Fibroblast of upper back skin (primary cell): Measurements from ENCODE around the gene ARNT2.
A peak's percentile ranks its signal among the peaks of the same experiment; 100 is the strongest.
"Not testable (repeated sequence)": the region's sequence is repeated elsewhere in the genome, so short reads cannot be mapped to it uniquely, and the experiment has no call there.

Experiments used
- DNase-seq: peaks from one replicate; pipeline ENCODE4 v3.0.0-alpha.2; 2013

ARNT2 gene

GRCh38 chr15:80404057-80404760 lies at the start of gene ARNT2:
Gene ARNT2 (plus strand): TSS chr15:80404382. CDS start chr15:80404516, 134 bp downstream.
- DNase-seq = peak; percentile 42

DNA sequence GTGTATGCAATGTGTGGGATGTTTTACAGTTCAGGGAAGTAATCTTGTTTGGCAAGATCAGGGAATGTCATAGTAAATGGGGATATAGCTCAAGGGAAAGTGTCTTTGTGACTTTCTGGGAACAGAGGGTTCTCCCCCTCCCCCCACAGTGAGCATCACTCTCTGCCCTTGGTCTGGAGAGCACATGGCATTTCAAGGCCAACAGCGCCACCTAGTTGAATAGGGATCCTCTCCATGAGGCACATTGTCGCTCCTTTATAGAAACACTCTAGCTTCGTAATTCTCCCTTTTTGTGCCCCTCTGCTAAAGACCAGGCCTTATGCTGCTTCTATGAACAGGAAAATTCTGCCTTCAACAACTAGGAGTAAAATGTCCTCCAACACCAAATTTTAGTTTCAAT lies 37.1 kb upstream of the ARNT2 start:
- DNase-seq = peak; percentile 5

DNA sequence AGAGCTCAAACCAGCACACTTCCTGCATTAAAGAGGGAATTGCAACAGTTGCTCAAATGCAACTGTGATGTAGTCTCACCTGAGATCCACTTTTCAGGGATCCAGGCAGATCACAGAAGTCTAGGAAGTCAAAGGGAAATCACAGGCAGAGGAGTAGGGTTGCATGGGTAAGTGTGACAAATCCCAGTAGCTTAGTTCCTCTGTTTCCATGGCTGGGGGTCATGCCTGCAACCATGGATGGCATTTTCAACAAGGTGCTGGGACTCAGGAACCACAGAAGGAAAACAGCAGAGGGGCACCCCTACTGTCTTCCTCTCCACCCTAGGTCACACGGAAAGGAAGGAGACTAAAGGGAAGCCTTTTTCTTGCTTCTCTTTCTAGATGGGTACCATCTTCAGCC lies 36.5 kb upstream of the ARNT2 start:
- DNase-seq = no peak

DNA sequence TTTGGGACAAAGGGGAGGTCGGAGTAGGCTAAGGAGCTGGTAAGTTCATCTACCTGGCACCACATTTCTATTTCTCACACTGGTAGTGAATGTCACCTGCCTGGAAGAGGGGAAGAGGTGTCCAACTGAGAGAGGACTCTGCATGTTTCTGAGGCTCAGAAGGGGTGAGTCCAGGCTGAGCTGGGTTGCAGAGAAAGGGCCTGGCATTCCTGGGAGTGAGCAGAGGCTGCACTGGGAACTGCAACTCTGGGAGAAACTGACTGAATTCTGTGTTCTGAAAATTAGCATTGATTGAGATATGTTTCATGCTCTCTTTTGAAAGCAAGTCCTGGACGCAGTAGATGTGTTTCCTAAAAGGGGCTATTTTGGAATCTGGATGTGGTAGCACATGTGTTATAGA lies 32.3 kb upstream of the ARNT2 start:
- no peak for DNase-seq

DNA sequence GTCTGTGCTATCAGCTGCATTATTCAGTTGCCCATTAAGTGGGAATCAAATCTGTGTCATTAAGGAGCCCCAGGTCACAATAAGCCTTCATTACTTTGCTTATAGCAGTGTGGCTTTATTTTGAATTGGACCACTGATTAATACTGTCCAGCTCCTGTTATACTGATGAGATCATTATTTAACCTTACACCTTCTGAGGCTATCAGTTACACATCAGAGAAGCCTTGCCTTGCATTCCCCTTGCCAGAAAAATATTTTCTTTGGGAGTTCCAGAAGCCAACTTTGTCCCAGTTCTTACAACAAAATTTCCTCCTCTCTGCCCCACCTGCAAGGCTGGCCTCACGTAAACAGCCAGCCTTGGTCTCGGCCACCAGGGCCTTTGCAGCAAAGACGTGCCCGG lies 29.7 kb upstream of the ARNT2 start:
- DNase-seq = no peak

DNA sequence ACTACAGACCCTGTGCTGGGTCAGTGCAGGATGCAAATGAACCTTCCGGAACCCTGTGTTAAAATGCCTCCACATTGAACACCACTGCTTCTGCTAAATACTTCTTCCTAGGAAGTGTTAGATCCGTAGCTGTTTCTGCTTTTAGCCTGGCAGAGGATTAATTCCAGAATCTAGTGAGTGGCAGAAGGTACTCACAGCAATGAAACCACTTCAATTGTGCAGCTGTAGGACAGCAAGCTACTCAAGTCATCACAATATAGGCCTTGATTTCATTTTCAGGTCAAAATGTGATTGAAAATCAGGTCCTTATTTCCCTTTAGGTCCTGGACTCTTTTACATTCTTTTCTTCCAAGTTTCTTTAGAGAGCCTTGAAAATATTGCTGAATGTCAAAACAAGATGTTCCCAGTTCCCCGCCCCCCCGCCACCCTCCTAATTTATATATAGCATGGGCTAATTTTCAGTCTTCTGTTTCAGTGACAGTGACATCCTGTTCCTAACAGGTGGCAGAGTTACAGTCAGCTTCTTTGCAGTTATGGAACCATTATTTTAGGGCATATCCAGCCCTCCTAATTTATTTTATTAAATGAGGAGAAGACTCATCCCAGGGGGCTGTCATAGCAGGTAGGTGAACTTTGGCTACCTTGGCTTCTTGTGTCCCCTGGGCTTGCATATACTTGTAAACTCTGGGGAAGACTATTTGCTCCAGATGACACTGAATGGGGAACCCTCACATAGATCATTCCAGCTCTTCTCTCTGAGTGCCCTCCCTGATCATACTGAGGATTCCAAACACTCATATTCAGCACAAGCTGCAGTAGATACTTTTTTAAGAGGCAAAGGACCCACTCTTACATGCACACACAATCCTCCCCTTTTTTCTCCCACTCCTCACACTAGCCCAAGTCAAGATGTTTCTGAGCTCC lies 28.0 kb upstream of the ARNT2 start:
- DNase-seq = no peak

- DNase-seq = no peak
Measured at GRCh38 chr15:80379693-80380092, 24.5 kb upstream of the ARNT2 start.

DNA sequence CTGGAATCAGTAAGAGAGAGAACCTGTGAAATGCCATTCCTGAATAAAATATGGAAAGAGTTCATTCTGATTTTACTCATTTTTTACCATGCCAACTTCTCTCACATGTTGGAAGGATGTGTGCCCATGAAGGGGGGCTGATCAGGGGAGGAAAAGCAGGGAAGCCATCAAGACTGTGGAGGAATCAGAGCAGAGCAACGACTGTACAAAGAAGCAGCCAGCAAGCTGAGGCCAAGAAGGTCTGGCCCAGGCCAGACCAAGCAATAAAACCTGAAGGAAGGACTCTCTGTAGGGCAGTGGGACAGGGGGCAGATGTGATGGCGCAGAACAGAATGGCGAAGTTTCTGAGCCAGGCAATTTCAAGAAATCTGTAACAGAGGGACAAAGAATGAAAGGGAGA lies 24.0 kb upstream of the ARNT2 start:
- DNase-seq = no peak

DNA sequence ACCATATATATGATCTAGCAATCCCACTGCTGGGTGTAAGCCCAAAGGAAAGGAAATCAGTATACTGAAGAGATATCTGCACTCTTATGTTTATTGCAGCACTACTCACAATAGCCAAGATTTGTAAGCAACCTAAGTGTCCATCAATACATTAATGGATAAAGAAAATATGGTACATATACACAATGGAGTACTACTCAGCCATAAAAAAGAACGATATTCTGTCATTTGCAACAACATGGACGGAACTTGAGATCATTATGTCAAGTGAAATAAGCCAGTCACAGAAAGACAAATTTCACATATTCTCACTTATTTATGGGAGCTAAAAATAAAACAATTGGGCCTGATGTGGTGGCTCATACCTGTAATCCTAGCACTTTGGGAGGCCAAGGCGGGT lies 21.9 kb upstream of the ARNT2 start:
- no peak for DNase-seq

DNA sequence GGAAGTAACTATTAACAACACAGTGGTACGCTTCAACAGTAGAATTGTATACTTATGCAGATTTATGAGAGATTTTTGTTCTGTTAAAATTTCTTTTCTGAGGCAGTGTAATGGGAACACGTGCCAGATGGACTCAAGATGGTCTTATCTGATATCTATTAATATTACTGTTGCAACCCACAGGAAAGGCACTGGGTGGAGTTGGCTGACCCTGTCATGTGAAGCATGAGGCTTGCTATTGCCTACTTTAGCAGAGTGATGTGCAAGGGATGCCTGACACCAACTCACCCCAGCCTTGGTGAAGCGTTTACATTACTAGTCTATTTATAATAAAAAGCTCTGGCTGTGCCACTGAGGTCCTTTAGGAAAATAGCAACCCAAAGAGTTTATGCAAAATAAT lies 19.8 kb upstream of the ARNT2 start:
- no peak for DNase-seq

DNA sequence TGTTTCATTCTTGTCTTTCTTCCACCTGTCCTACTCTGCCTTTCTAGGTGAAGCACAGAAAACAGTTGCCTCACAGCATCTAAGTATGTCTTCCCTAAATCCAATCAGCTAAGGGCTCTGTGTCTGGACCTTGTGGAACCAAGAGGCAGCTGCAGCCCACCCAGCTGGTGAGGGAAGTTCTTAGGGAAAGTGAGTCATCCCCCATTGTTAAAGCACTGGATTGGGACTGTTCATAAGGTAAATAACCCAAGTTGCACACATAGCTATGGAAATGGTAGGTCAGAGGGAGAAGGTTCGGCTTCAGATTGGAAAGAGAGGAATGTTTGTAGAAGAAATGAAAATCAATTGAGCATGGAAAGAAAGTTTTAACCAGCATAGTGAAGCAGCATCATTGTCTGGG lies 18.0 kb upstream of the ARNT2 start:
- no peak for DNase-seq

GRCh38 chr15:80388326-80388725 lies 15.9 kb upstream of the ARNT2 start:
- no peak for DNase-seq

DNA sequence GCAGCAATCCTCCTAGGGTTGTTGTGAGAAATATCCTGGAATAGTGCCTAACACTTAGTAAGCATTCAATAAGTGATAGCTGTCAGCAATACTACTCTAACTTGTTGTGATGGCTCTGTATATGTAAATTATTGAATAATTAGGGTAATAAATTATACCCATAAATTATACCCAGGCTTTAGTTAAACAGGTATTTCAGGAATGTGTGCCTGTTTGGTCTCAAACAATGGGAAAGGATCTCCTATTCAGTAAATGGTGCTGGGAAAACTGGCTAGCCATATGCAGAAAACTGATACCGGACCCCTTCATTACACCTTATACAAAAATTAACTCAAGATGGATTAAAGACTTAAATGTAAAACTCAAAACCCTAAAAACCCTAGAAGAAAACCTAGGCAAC lies 14.8 kb upstream of the ARNT2 start:
- DNase-seq = no peak

- not testable (repeated sequence) for DNase-seq
Measured at GRCh38 chr15:80390942-80391341, 13.2 kb upstream of the ARNT2 start.

DNA sequence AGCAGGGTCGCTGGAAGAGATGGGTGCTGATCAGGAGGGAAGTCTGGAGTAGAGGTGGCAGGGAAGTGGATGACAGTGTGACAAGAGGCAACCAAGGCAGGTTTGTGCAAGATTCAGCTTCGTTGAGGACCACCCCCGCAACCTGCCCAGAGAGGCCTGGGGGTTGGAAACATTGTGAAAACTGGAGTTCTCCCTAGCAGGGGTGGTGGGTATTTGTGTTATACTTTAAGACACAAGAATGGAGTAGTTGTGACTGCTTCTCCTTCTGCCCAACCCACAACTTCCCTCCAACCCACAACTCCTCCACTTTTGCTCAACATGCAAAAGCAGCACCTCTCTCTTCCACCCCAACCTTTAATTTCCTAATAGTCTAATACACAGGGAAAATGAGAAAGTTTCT lies 8.6 kb upstream of the ARNT2 start:
- no peak for DNase-seq

- DNase-seq = no peak
Measured at GRCh38 chr15:80396096-80396495, 8.1 kb upstream of the ARNT2 start.

GRCh38 chr15:80399508-80399907 lies 4.7 kb upstream of the ARNT2 start:
- DNase-seq = no peak

GRCh38 chr15:80401456-80401855 lies 2.7 kb upstream of the ARNT2 start:
- no peak for DNase-seq

GRCh38 chr15:80402339-80402738 lies 1.8 kb upstream of the ARNT2 start:
- no peak for DNase-seq

GRCh38 chr15:80403712-80404056 lies 498 bp upstream of the ARNT2 start:
- no peak for DNase-seq

GRCh38 chr15:80404761-80405553 lies 775 bp downstream of the ARNT2 start:
- DNase-seq = peak; percentile 20

- DNase-seq = no peak
Measured at GRCh38 chr15:80405554-80405850, 1.3 kb downstream of the ARNT2 start.

DNA sequence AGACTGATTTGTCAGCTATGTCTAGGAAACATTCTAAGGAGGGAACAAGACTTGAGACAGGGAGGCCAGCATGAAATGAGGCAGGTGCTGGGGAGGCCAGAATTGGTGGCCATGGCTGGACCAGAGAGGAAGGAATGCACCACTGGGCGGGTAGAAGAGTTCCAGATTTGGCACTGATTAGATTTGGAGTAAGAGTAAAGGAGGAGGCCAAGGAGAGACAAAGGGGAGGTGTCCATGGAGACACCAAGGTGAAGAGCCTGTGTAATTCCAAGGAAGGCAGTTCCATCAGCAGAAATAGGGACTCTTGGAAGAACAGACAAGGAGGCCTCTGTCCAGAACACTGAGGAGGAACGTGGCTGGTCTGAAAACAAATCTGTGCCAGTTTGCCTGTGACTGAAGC lies 1.8 kb downstream of the ARNT2 start:
- DNase-seq = no peak

DNA sequence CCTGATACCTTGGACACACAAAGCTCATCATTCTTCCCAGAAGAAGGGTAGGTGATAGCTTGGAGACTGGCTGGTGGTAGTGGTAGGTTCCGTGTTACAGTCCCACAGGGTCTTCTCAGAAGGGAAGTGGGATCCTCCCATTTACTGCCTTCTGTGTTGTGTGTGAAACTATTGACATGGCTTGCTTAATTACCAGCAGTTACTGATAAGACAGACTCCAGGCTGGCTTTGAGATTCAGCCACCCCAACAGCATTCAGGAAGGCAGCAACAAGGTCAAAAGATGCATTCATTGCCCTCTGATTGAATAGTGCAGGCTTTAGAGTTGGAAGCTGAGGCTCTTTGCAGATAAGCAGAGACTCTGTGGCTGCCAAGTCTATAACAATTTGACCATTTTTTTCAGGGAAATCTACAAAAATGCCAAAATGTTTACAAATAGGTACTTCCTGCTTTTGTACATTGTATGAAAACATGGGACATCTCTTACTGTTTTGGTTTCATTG lies 7.7 kb downstream of the ARNT2 start:
- DNase-seq = no peak
